Calu3 (cell line): Measurements from ENCODE around the gene TFAP2E. TPM values are rescaled to one million over a fixed set of nuclear protein-coding genes. Genes with fewer than 3 reads are reported as not detected.
A peak's percentile ranks its signal among the peaks of the same experiment; 100 is the strongest.

ENCODE experiments used
- BruUV-seq: library from RNA; stranded (reverse); fragments of 400-500 nt; replicated peaks from 2 replicates; lab custom pipeline; 2021; lab: Mats Ljungman, UMichigan
- CTCF ChIA-PET: fragments of 300-600 bp; sonication (Branson Sonifier 250); formaldehyde crosslinking; loops from one replicate; lab custom pipeline; 2022; ENCODE audit warnings: antibody characterized with exemption; lab: Charles Lee
- DNase-seq: peaks from one replicate; pipeline ENCODE4 v3.0.0; 2022
- H3K27ac Mint-ChIP-seq: one replicate; pipeline ENCODE4 v1.8.0; 2022; ENCODE audit warnings: mixed read lengths; ENCODE audit not compliant: unreplicated experiment
- H3K27me3 Mint-ChIP-seq: one replicate; pipeline ENCODE4 v1.8.0; 2022; ENCODE audit warnings: mixed read lengths; ENCODE audit not compliant: unreplicated experiment
- H3K36me3 Mint-ChIP-seq: one replicate; pipeline ENCODE4 v1.8.0; 2022; ENCODE audit warnings: mild to moderate bottlenecking, moderate library complexity, mixed read lengths; ENCODE audit not compliant: insufficient read depth, unreplicated experiment
- H3K4me1 Mint-ChIP-seq: one replicate; pipeline ENCODE4 v1.8.0; 2022; ENCODE audit warnings: mild to moderate bottlenecking, low read depth, mixed read lengths; ENCODE audit not compliant: unreplicated experiment
- H3K4me3 Mint-ChIP-seq: one replicate; pipeline ENCODE4 v1.8.0; 2022; ENCODE audit warnings: mild to moderate bottlenecking, low read depth, moderate library complexity, mixed read lengths; ENCODE audit not compliant: unreplicated experiment
- H3K9me3 Mint-ChIP-seq: one replicate; pipeline ENCODE4 v1.8.0; 2022; ENCODE audit warnings: low read depth, mixed read lengths; ENCODE audit not compliant: unreplicated experiment
- intact Hi-C: fragments of 100-400 bp; cut with micrococcal nuclease; formaldehyde crosslinking; loops from one replicate; pipeline ENCODE4 v1.10.0; 2022; ENCODE audit not compliant: unreplicated experiment
- total RNA-seq: library from RNA; stranded (reverse); gene quantifications from 2 replicates; pipeline ENCODE4 v1.2.3, GENCODE V29; 2022
- TF ChIP-seq, protein P1 (sequence below): fragments of 200-600 bp; IDR thresholded peaks from one replicate; pipeline ENCODE4 v1.8.0; 2022; ENCODE audit warnings: antibody characterized with exemption; ENCODE audit not compliant: unreplicated experiment

The TFAP2E gene
- total RNA-seq, 1 experiment from 2014 or later: 0.26 TPM

DNA sequence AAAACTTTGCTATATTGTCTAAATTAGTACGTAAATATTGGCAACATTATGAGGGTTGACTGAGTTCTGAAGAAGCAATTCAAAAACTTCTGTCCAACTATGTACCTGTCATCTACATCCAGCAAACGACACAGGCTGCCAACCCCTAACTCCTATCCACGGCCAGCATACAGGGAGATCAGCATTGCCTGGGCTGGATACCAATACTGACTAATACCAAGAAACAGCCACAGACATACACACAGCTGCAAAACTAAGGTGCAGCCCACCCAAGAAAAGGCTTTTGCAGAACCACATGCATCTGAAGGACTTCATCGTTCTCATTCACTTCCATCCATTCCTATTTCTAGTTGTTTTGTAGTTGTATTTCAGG lies 17.9 kb upstream of the TFAP2E start:
- intact Hi-C loops: no loop called here
- Mint-ChIP-seq H3K4me3 (peak overlapping the region; percentile 96), H3K9me3 (no peaks in the 10 kb centered on the region), H3K4me1 (peaks cover 23% of the 10 kb centered on the region), H3K27me3 (no peaks in the 10 kb centered on the region), H3K27ac (peak overlapping the region; percentile 93), H3K36me3 (peaks cover 56% of the 10 kb centered on the region)
- CTCF ChIA-PET: interaction anchor here (1.7 kb wide), 1 partner anchor 10 kb away, joined by 10 read pairs; no protein-coding TSS in a partner anchor
- TF ChIP-seq, protein P1, sequence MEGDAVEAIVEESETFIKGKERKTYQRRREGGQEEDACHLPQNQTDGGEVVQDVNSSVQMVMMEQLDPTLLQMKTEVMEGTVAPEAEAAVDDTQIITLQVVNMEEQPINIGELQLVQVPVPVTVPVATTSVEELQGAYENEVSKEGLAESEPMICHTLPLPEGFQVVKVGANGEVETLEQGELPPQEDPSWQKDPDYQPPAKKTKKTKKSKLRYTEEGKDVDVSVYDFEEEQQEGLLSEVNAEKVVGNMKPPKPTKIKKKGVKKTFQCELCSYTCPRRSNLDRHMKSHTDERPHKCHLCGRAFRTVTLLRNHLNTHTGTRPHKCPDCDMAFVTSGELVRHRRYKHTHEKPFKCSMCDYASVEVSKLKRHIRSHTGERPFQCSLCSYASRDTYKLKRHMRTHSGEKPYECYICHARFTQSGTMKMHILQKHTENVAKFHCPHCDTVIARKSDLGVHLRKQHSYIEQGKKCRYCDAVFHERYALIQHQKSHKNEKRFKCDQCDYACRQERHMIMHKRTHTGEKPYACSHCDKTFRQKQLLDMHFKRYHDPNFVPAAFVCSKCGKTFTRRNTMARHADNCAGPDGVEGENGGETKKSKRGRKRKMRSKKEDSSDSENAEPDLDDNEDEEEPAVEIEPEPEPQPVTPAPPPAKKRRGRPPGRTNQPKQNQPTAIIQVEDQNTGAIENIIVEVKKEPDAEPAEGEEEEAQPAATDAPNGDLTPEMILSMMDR: no peak
- BruUV-seq: no TSS peak
- DNase-seq: no peak

DNA sequence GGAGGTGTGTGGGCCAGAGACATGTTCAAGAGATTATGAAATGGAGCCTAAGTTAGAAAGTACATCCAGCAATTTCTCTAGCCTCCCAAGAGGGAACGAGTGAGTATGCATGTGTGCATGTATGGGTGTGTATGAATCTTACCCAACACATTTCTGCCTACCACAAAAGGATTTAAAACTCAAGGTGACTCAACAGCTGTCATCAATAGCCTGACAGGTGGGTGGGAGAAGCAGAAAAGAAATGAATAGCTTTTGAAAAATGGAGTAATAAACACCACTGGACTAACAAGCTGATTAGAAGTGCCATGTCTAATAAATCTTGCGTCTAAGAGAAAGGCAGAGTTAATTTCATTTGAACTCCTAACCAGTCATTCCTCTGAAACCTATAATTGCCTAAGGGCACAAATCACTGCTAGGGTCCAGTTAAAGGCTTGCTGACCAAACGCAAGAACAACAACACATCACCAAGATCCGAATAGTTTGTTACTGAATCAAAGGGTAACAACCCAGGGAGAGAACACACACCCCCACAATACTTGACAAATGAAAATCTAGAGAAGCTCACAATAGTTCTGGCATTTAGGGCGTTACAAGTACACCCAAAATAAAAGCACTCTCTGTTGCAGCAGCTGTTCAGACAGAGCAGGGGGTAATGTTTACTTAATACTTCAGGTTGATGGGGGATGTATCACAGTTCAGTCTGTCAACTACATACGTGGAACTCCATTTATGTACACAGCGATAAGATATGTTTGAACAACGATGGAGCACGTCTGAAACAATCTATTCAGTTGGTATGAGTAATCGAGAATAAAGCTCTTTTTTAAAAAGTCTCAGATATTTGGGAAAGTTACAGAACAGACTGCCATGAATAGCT lies 17.3 kb upstream of the TFAP2E start:
- Mint-ChIP-seq H3K4me1 (peaks cover 23% of the 10 kb centered on the region), H3K9me3 (no peaks in the 10 kb centered on the region), H3K4me3 (peak overlapping the region; percentile 96), H3K36me3 (peaks cover 56% of the 10 kb centered on the region), H3K27ac (peak overlapping the region; percentile 93), H3K27me3 (no peaks in the 10 kb centered on the region)
- no TSS peak for BruUV-seq
- TF ChIP-seq, protein P1: no peak
- intact Hi-C loops: loop anchor here (2.0 kb wide), 1 partner anchor 105 kb away; no protein-coding TSS in a partner anchor
- no peak for DNase-seq
- CTCF ChIA-PET: interaction anchor here (0.6 to 2.6 kb wide), 6 partner anchors 9 to 160 kb away, joined by 3 to 20 read pairs (median 3); no protein-coding TSS in a partner anchor

DNA sequence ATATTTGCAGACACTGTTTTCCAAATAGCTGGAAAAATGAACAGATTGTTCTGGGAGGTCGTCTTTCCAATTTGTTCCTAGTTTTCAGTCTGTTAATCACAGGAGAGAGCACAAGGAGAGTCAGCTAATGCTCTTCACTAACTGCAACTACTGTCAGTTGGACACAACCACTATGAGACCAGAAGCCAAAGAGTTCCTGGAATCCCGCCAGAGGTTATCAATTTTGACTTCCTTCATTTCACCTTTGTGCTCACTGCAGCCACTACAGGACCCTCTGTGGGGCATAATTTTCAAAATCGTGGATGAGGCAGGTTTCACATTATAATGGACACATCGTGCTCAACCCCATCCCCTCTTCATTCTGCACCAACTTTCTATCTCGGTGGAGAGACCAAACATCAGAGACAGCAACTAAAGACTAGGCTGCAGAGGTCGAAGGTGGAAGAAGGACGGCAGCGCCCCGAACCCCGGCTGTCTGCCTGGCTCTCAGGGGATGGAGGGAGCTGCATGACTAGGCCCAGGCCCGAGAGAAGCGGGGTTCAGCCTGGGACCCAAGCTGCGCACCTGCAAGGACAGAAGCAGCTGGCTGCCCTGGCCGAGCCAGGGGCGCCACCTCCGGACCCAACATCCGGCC lies 16.5 kb upstream of the TFAP2E start:
- Mint-ChIP-seq H3K36me3 (peaks cover 52% of the 10 kb centered on the region), H3K27me3 (no peaks in the 10 kb centered on the region), H3K4me3 (peak overlapping the region; percentile 96), H3K27ac (peak overlapping the region; percentile 93), H3K4me1 (peaks cover 23% of the 10 kb centered on the region), H3K9me3 (no peaks in the 10 kb centered on the region)
- intact Hi-C loops: loop anchor here (2.0 kb wide), 1 partner anchor 106 kb away; no protein-coding TSS in a partner anchor
- TF ChIP-seq, protein P1: no peak
- CTCF ChIA-PET: interaction anchor here (0.6 to 2.6 kb wide), 6 partner anchors 8 to 106 kb away, joined by 3 to 20 read pairs (median 3); partner anchors contain the start of gene TFAP2E
- TSS peak; percentile 24 for BruUV-seq
- no peak for DNase-seq

DNA sequence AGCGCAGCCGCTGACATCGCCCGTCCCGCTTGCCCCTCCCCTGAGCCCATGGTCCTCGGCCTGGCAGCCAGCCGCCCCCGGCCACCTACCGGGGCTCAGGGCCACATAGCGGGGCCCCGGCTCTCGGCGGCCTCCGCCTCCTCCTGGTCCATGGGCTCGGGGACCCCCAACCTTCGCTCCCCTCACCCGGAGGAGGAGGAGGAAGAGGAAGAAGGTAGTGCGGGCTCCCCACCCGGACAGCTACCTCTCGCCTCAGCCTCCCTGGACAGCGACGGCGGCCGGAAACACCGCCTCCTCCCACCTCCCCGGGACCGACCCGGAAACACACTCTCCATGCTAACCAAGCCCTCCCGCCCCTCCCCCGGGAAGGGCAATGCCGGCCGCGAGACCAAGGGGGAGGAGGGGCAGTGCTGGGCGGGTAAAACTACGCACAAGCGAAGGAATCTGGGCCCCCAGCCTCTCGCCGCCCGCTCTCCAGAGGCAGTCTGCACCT lies 15.9 kb upstream of the TFAP2E start, which contains the start of gene KIAA0319L:
TSS of gene KIAA0319L (minus strand) at position 286 of the 493 bp plus-strand sequence. CDS start 2,912 bp downstream, outside the sequence.
- H3K9me3 Mint-ChIP-seq: no peaks in the 10 kb centered on the region
- intact Hi-C loops: loop anchor here (2.0 kb wide), 1 partner anchor 106 kb away; no protein-coding TSS in a partner anchor
- H3K36me3 Mint-ChIP-seq: peaks cover 49% of the 10 kb centered on the region
- peak within 1 kb of the TSS; percentile 93 for H3K27ac Mint-ChIP-seq
- TF ChIP-seq, protein P1: no peak
- DNase-seq: peak; percentile 88
- BruUV-seq: no TSS peak
- no peaks in the 10 kb centered on the region for H3K27me3 Mint-ChIP-seq
- peak within 1 kb of the TSS; percentile 96 for H3K4me3 Mint-ChIP-seq
- CTCF ChIA-PET: interaction anchor here (0.6 to 2.6 kb wide), 7 partner anchors 10 to 213 kb away, joined by 3 to 20 read pairs (median 3); partner anchors contain the start of genes CLSPN and TFAP2E
- peaks cover 23% of the 10 kb centered on the region for H3K4me1 Mint-ChIP-seq
